ENCODE measurements around the gene ADGRG3.

DNA sequence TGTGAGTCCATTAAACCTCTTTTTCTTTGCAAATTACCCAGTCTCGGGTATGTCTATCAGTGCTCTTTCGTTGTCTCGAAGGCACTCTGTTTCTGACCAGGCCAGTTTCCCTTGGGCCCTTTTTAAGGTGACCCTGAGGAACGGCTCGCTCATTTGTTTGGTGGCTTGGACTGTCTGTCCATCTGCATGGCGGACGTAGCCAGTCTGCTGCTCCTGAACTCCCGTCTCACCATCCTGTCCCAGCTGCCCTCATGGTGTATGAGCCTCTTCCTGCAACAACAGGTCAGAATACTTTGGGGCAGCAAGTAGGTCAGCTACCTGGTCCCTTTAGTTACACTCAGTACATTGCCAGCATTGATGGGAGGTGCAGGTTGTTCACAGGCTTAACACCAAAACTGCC, 45.5 kb downstream of the ADGRG3 start:
- TF ChIP-seq SMC3 (IDR thresholded peaks at IDR 0.05; ENCODE audit: borderline replicate concordance, low read length) (no peak), POLR2AphosphoS2 (IDR thresholded peaks at IDR 0.05; ENCODE audit: low read depth, low read length) (no peak), SUZ12 (IDR thresholded peaks at IDR 0.05; ENCODE audit: unreplicated experiment) (no peak), RAD21 (IDR thresholded peaks at IDR 0.05; ENCODE audit: insufficient read depth, low read depth, low read length) (no peak), POLR2A (IDR thresholded peaks at IDR 0.05; ENCODE audit: low read depth, low read length) (no peak), MEF2A (IDR thresholded peaks at IDR 0.05; ENCODE audit: insufficient read depth, low read depth, low read length) (no peak), NFIC (IDR thresholded peaks at IDR 0.05; ENCODE audit: low read depth, low read length) (no peak), EZH2 (IDR thresholded peaks at IDR 0.05; ENCODE audit: borderline replicate concordance, control insufficient read depth, low read depth, low read length) (no peak), POLR2AphosphoS5 (IDR thresholded peaks at IDR 0.05; ENCODE audit: low read length) (no peak), PRDM15 (CRISPR knock-in tag; IDR thresholded peaks at IDR 0.05) (no peak), ZZZ3 (IDR thresholded peaks at IDR 0.05; ENCODE audit: control insufficient read depth, insufficient read length, low read depth) (no peak)
- TF ChIP-seq, protein P1, sequence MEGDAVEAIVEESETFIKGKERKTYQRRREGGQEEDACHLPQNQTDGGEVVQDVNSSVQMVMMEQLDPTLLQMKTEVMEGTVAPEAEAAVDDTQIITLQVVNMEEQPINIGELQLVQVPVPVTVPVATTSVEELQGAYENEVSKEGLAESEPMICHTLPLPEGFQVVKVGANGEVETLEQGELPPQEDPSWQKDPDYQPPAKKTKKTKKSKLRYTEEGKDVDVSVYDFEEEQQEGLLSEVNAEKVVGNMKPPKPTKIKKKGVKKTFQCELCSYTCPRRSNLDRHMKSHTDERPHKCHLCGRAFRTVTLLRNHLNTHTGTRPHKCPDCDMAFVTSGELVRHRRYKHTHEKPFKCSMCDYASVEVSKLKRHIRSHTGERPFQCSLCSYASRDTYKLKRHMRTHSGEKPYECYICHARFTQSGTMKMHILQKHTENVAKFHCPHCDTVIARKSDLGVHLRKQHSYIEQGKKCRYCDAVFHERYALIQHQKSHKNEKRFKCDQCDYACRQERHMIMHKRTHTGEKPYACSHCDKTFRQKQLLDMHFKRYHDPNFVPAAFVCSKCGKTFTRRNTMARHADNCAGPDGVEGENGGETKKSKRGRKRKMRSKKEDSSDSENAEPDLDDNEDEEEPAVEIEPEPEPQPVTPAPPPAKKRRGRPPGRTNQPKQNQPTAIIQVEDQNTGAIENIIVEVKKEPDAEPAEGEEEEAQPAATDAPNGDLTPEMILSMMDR (IDR thresholded peaks at IDR 0.05 in 2 of 3, conservative IDR thresholded peaks at IDR 0.05 in 1 of 3; ENCODE audit: control insufficient read depth in 2 of 3, extremely low read depth in 1 of 3, insufficient read depth in 1 of 3, low read depth in 3 of 3, low read length in 3 of 3) = no peak
